Lower leg skin (tissue), 4 donors: ENCODE measurements around the gene IFNG. TPM values are rescaled to one million over a fixed set of nuclear protein-coding genes. Genes with fewer than 3 reads are reported as not detected.
"Not testable (repeated sequence)": the region's sequence is repeated elsewhere in the genome, so short reads cannot be mapped to it uniquely, and the experiment has no call there.

Source experiments
- DNase-seq, 2 donors: peaks; one replicate each; pipeline ENCODE4 v3.0.0-alpha.2; 2019; ENCODE audit warnings: low spot score in 2 of 2
- H3K4me3 ChIP-seq: fragments of 200-600 bp; sonication (generic); 2 replicates; pipeline ENCODE4 v1.5.1; 2017; ENCODE audit warnings: mild to moderate bottlenecking, low read depth; ENCODE audit not compliant: poor library complexity, severe bottlenecking
- CTCF ChIP-seq, 3 donors: fragments of 450-650 bp; IDR thresholded peaks; one replicate each; pipeline ENCODE4 v1.5.1; 2016; ENCODE audit warnings: antibody characterized with exemption in 3 of 3, mild to moderate bottlenecking in 3 of 3, moderate library complexity in 2 of 3
- POLR2A ChIP-seq, 2 donors: fragments of 450-650 bp; IDR thresholded peaks; one replicate each; pipeline ENCODE4 v1.6.1; 2016 to 2017; ENCODE audit warnings: antibody characterized with exemption in 2 of 2, mild to moderate bottlenecking in 1 of 2, moderate library complexity in 1 of 2
- WGBS, 2 donors: methylation state at CpG; one replicate each; pipeline ENCODE4 v1.1.5; 2018; 5-methylcytosine and 5-hydroxymethylcytosine counted together
- intact Hi-C: fragments of 100-400 bp; cut with DNase I; formaldehyde crosslinking; loops from one replicate; pipeline ENCODE4 v1.15.0; 2023; ENCODE audit warnings: low total_unique reads
- total RNA-seq, 4 donors: library from RNA; depleted of rRNA; stranded (reverse); fragments of >200 nt; gene quantifications; one replicate each; pipeline ENCODE4 v1.1.0, GENCODE V29; 2016

IFNG gene
- total RNA-seq: not detected

- DNase-seq: no peak
- 68 to 73% methylated on average over 5 of the region's 5 CpGs for WGBS, 2 donors
- no peak for TF ChIP-seq CTCF (IDR thresholded peaks at IDR 0.05)
- no peak for TF ChIP-seq POLR2A (IDR thresholded peaks at IDR 0.05)
- intact Hi-C loops: no loop called here
- no peak within 1 kb of the TSS for H3K4me3 ChIP-seq
These were observed at the start of gene IFNG for GRCh38 chr12:68159681-68160304. TSS of gene IFNG (minus strand) at chr12:68159740. CDS start at chr12:68159615, 125 bp downstream.

GRCh38 chr12:68209048-68209728 lies 49.6 kb upstream of the IFNG start:
- 52 to 53% methylated on average over 12 of the region's 12 CpGs for WGBS, 2 donors
- H3K4me3 ChIP-seq, intact Hi-C loops, DNase-seq: not testable (repeated sequence)

GRCh38 chr12:68207276-68207675 lies 47.7 kb upstream of the IFNG start:
- intact Hi-C loops: no loop called here
- TF ChIP-seq POLR2A (IDR thresholded peaks at IDR 0.05) (no peak), CTCF (IDR thresholded peaks at IDR 0.05) (no peak)
- DNase-seq: no peak
- no peak overlapping the region for H3K4me3 ChIP-seq

GRCh38 chr12:68206446-68206845 lies 46.9 kb upstream of the IFNG start:
- TF ChIP-seq POLR2A (IDR thresholded peaks at IDR 0.05) (no peak), CTCF (IDR thresholded peaks at IDR 0.05) (no peak)
- WGBS, 2 donors: 26 to 48% methylated on average over 1 of the region's 1 CpG
- no peak overlapping the region for H3K4me3 ChIP-seq
- no peak for DNase-seq
- intact Hi-C loops: no loop called here

- no peak for DNase-seq
- intact Hi-C loops: no loop called here
- no peak overlapping the region for H3K4me3 ChIP-seq
- WGBS, 2 donors: 79 to 81% methylated on average over 5 of the region's 5 CpGs
- TF ChIP-seq CTCF (IDR thresholded peaks at IDR 0.05) (no peak), POLR2A (IDR thresholded peaks at IDR 0.05) (no peak)
These were observed 43.9 kb upstream of the IFNG start for GRCh38 chr12:68203460-68203875.

GRCh38 chr12:68200854-68201253 lies 41.3 kb upstream of the IFNG start:
- H3K4me3 ChIP-seq: no peak overlapping the region
- TF ChIP-seq POLR2A (IDR thresholded peaks at IDR 0.05): no peak
- TF ChIP-seq CTCF (IDR thresholded peaks at IDR 0.05): no peak
- 58 to 64% methylated on average over 2 of the region's 2 CpGs for WGBS, 2 donors
- intact Hi-C loops: no loop called here
- no peak for DNase-seq
